ENCODE results near the gene SIX6.

DNA sequence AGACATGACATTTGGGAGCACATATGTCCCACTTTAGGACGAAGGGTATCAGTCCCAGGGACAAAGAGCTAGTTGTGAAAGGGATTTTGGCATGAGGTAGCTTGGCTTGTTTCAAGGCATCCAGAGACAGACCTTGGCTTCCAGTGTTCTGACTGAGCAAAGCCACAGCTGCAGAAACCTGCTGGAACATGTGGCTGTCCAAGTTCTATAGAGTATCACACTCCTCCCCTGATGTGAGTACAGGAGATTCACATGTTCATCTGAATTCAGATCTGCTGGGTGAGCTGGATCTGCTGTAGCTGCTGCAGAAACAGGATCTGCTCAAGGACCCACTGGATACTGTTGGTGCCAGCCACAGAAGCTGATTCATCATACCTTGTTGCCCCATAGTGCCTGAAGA lies 13.0 kb upstream of the SIX6 start:
- TF ChIP-seq POLR2A (IDR thresholded peaks at IDR 0.05) (no peak), CTCF (IDR thresholded peaks at IDR 0.05) (no peak)

All from vagina (tissue), 2 donors.